GM19193 (cell line): ENCODE measurements around the gene SP8.

ENCODE experiments used
- POLR2A ChIP-seq: IDR thresholded peaks from 4 replicates; pipeline ENCODE4 v1.6.1; 2011; ENCODE audit not compliant: insufficient read depth, insufficient read length; ENCODE audit errors: extremely low read depth

SP8 gene

DNA sequence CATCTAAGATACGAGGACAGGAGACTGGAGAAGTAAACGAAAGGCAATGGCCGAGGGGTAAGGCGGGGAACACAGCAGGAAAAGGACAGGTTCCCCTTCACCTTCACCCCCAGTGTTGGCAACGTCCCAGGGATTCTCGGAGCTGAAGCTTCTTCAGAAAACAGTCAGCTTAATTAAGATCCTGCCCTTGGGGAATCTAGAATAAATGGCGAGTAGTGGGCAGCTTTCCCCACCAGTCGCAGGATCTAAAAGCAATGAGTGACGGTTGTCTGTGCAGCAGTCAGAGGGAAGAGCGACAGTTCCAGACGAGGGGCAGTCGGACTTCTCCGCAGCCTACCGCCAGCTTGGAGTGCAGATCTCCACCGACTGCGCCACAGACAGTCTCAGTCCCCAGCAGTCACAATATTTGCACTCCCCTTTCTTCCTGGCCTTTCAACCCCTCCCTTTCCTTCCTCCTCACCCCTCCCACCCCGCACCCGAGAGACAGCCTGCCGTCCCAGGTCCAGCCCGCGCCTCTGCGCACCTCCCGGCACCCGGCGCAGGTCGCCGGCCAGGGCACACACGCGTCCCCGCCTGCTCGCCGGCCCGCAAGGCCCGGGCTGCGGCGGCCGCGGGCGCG lies 10.9 kb upstream of the SP8 start:
- TF ChIP-seq POLR2A, result peak; percentile 33

DNA sequence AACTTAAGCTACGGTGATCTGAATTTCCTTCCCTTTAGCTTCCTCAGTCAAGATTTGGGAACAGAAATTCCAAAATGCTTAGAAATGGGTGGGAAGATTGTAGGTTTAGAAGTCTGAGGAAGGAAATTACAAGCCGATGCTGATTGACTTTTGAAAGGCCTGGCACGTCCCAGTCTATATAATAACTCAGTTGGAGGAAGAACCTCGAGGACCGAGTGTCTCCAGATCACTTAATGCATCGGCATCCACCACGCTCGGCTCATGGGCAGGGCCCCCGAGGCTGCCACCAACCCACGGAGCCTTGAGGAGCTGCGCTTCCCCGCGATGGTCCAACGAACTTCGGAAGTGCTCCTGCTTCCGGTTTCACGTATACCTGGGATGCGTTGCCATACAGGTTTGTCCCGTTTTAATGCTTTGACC lies 10.4 kb upstream of the SP8 start:
- no peak for TF ChIP-seq POLR2A

DNA sequence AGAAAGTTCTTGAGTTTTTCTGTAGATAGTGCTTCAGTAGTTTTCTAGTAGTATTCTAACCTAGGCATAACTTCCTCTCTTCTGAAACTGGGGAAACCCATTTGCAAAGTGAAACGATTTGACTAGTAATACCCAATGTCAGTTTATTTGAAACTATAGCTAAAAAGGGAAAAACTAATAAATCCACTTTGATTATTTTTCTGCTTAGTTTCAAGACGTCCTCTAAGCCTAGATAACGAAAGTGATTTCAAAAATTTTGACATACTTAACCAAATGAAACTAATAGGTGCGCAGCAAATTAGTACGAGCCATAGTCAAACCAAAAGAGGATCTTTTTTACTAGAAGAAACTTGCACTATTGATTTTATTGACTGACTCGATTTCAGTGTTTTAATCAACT lies 9.8 kb upstream of the SP8 start:
- TF ChIP-seq POLR2A, result no peak

DNA sequence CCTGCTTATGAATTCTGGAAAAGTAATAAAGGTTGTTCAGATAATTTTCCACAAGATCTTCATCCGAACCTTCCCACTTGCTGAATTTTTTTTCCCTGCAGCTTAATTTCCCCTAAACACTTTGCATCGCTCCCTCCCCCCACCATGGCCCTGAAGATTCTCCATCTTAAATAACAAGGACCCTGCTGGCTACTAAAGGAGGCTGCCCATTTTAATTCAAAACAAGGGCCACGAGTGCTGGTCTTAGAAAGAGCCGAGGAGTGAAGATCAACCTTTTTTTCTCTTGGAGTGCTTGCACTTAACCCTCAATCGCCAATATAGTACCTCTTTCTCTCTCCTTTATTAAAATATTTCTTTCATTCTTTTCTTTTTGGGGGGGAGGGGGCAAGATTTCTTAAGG lies 9.2 kb upstream of the SP8 start:
- TF ChIP-seq POLR2A, result no peak

DNA sequence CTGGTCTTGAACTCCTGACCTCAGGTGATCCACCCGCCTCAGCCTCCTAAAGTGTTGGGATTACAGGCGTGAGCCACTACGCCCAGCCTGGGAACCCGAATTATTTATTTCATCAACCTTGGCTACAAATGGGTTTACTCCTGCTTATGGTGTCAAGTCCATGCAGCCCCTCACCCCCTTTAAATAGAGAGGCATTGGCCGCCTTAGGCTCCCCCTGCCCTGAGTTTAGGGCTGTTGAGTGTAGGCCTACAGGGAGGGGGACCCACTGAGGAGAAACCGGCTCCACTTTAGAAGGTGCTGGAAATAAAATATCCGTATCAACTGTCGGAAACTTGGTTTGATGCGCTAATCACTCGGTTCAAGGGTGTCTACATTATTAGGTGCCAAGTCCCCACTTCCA lies 8.7 kb upstream of the SP8 start:
- TF ChIP-seq POLR2A, result no peak

DNA sequence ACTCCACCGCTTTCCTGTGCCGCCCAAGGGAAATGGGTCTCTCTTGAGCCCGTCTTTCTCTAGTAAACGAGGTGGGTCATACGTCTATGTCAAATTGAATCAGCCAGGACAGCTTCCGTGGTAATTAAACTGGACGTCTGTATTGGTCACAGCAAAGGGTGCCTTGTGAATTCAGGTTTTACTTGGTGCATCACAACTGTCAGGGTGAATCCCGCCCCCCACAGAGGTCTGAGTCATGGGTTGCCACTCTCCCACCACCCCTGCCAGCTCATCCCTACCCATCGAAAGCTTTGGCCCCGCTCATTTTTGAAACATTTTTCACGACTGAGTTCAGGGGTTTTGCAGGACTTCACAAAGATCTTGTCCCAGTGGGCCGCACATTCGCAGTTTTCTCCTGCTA lies 8.0 kb upstream of the SP8 start:
- TF ChIP-seq POLR2A, result no peak

DNA sequence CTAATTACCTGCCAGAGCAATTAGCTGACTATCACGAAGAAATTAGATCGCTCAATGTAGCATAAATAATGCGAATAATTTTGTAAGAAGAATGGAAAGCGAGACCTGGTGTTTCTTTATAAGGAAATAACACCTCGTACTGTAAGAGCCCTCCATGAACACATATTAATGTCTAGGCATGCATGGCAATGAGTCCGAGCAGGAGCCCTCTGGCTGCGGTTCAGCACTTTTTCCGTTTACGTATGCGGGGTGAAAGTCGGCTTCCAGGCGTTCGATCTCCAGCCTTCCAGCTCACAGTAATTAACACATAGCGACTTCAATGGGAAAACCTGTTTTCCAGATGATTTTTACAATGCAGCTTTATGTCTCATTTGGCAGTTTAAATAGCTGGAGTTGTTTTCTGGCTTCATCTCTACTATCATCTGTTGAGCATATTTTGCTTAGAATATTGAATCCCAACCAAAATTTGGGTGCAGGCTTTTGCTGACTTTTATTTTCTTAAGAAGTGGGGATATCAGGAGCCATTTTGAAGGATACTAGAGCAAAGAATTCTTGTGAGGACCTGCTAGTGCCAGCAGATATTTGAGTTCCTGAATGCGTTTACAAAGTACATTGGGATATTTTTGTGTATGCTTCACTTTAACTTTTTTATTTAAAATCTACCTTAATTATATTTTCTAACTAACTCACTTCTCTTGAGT lies 7.2 kb upstream of the SP8 start:
- no peak for TF ChIP-seq POLR2A

DNA sequence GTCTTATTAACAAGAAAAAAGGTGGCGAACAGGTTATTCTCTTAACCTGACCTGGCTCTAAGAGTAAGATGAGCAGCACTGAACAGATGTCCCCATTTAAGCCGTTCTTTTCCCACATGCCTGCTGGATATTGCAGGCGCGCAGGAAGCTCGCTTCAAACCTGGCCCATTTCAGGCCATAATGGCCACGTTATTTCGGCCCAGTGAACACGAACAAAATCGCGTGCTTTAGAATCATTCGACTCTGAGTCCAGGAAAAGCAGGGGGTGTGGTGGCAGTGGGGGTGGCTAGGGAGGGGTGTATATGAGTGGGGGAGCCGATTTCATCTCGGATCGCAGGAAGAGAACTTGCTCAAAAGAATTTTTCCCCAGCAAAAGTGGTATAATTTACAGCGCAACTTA lies 6.6 kb upstream of the SP8 start:
- no peak for TF ChIP-seq POLR2A

DNA sequence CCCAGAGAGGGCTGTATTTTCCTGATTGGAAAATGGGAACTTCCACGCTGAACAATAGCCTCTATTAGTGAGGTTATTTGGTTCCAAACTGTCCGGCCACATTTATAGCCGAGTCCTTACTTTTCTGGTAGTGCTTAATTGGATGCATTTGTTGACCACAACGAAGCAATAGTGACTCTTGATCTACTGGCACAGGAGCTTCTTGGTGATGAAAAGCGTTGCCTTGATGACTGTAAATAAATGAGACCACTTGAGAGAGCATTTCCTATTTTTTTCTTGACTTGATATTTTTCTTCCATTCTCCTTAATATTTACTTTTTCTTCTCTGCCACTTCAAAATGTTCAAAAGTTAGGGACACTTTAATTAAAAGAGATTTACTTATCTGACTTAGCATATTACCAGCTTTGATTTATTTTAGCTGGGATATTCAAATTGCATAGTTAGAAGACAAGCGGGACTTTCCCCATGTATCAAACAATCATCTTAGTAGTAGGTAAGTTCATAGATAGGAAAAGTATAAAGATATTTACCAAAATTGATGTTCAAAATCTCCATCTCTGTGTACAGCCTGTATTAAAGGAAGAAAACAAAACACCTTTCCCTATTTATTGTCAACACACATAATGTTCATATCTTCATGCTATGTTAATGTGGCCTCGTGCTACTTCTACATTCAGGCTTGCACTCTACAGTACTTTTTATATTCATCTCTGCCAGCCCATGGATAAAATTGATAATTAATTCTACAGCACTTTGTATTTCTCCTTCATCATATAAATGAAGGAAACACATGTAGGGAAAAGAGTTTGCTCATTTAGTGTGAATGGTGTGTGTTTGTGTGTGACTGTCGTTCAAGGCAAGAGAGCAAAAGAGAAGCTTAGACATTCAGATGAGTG lies 5.1 kb upstream of the SP8 start:
- TF ChIP-seq POLR2A, result no peak

DNA sequence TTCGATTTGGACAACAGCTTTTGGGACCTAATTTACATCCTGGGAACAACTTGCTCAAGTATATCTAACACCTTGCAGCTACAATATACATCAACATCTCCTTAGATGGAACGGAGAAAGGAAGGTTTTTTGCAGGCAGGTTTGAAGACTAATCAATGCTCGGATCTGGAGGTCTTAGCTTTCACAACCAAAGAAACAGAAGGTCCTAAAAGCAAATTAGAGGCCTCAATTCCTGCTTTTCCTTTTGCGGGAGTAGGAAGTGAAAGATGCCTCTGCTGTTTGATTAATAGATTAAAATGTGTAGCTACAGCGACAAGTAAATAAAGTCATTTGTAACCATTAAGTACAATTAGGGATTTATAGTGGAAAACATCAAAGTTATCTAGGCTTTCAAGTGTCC lies 3.7 kb upstream of the SP8 start:
- TF ChIP-seq POLR2A, result no peak

DNA sequence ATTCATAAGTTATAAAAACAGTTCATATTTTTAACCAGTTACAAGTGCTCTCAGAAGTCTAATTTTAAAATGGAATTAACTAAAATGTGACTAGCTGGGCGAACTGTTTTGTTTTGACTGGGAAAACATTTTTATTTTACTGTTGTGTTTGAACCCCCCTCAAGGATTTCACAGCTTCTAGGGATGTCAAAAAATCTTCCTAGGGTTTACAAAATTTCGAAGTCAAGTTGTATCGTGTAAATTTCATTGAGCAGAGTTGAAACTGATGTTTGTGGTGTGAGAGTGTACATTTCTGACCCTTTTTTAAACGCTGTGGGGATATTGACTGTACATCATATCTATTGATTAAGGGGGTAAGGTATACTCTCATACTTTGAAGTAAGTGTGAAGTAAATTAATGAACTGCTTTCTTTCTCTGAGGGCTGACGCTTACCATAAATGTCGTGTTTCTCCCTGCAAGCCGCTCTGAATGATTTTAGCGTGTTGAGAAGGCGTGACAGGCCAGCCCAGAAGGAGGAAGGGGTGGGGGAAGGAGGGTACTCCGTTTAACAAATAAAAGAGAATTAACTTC lies 1.8 kb upstream of the SP8 start:
- no peak for TF ChIP-seq POLR2A

DNA sequence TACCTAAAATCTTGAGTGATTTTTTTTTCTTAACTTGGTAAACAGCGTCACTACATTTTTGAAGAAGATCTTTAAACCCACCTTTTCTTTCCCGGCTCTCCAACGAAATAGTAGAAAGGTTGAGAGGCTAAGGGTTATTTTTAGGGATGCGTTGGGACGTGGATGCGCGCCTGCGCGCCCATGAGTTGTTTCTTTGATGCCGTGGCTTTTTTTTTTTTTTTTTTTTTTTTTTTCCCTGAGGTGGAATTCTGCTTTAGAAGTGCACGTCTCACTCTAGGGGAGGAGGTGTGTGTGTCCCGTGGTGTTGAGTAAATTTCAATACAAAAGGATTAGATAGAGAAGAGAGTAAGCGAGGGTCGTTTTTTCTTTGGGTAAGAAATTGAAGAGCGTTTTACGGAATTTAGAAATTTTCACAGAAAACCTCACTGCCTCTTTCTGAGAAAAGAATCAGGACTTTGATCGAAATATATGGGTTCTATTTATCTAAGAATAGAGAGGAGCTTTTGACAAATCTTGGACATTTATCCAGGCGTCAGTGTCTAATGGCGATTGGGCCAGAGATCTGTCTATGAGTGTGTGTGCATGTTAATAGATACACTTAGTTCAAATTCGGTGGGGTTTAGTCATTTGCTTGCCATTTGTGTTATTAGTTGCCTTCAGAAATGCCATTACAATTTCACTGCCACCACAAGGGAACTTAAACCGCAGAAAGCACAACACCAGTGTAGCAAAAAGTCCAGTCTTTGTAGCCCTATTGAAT lies 1.2 kb upstream of the SP8 start:
- no peak for TF ChIP-seq POLR2A

DNA sequence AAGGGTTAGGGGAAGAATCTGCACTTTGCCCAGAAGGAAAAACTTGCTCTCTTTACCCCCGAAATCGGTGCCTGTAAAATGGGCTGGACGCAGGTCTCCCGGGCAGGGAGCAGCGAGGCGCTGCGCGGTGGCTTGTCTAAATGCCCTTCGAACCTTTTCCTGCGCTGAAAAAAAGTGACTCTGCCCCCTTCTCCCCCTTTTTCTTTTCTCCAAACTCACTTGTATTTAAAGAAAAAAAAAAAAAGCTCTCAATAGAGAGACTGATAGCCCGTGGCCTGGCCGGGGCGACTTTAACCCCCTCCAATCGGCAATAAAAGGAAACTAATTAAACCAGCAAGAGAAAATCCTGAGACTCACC lies 286 bp downstream of the SP8 start:
- no peak for TF ChIP-seq POLR2A

DNA sequence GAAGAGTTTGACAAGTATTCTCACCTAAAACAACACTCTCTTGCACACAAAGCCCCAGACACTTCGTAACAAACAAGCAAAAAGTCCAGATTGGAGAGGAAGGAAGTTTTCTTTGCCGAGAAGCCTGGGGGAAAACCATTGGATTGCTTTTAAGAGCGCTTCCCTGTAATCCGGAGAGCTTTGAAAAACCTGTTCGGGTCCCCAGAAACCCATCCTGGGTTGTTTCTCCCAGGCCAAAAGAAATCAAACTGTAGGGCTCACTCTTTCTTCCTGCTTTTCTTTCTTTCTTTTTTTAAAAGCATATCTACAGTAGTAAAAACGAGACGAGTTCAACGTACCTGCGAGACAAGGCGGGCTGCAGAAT lies 655 bp downstream of the SP8 start:
- no peak for TF ChIP-seq POLR2A

DNA sequence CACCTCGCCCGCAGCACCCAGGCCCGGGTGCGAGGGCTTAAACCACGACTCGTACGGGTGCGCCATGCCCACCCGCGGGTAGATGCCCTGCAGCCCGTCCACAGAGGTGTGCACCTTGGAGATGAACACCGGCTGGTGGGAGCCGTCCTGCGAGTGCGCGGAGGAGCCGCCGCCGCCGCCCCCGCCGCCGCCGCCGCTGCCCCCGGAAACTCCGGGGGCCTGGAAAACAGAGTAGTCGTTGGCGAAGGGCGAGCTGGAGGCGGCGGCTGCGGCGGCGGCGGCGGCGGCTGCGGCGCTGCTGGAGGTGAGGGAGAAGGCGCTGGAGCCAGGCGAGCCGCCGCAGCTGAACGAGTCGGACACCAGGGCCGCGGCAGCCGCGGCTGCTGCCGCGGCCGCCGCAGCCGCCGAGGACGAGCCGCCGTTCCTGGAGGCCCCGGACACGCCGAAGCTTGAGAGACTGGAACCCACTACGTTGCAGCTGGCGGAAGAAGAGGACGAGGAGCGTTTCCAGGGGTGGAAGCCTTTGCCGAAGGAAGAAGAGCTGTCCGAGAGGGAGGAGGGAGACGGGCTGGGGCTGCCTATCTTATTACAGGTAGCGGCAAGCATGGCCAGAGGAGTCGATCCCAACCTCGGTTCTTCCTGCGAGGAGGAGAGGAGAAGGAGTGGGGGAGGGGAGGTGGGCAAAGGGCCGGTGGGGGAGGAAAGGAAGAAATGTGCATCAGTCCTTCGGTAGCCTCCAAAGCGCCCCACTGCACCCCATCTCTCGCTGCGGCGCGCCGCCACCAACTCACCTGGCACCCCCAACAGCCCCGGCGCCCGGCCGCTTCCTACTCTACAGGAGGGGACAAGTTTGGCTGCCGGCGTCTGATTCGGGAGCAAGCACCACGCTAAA lies 1.3 kb downstream of the SP8 start:
- no peak for TF ChIP-seq POLR2A
